OCI-LY1 (cell line): ENCODE measurements around the gene POLD4.

Experiments used
- H2AFZ ChIP-seq: fragments of 200-600 bp; sonication (generic), shearing (Covaris generic); 2 replicates; pipeline ENCODE4 v1.6.0; 2014; ENCODE audit warnings: antibody characterized with exemption, mild to moderate bottlenecking, low read length
- H3F3A ChIP-seq: fragments of 200-600 bp; sonication (generic), shearing (Covaris generic); 2 replicates; pipeline ENCODE4 v1.6.0; 2014; ENCODE audit warnings: mild to moderate bottlenecking, antibody characterized with exemption, low read length, moderate library complexity; ENCODE audit not compliant: insufficient read depth
- H3K27ac ChIP-seq: fragments of 200-600 bp; sonication (generic); 2 replicates; pipeline ENCODE4 v1.5.1; 2014; ENCODE audit warnings: low read length, mixed run types, mild to moderate bottlenecking, low read depth; ENCODE audit not compliant: poor library complexity, severe bottlenecking
- H3K27me3 ChIP-seq: fragments of 200-600 bp; sonication (generic); 2 replicates; pipeline ENCODE4 v1.6.0; 2014; ENCODE audit warnings: antibody characterized with exemption, mild to moderate bottlenecking, low read length, moderate library complexity; ENCODE audit not compliant: insufficient read depth
- H3K36me3 ChIP-seq: fragments of 200-600 bp; sonication (generic); 2 replicates; pipeline ENCODE4 v1.6.1; 2014; ENCODE audit warnings: mild to moderate bottlenecking, antibody characterized with exemption, low read length, moderate library complexity, mixed read lengths; ENCODE audit not compliant: insufficient read depth
- H3K4me1 ChIP-seq: fragments of 200-600 bp; sonication (generic); 2 replicates; pipeline ENCODE4 v1.5.1; 2014; ENCODE audit warnings: mild to moderate bottlenecking, low read length, moderate library complexity; ENCODE audit not compliant: insufficient read depth, severe bottlenecking
- H3K4me2 ChIP-seq: fragments of 200-600 bp; sonication (generic), shearing (Covaris generic); 2 replicates; pipeline ENCODE4 v1.6.1; 2014; ENCODE audit warnings: low read length
- H3K4me3 ChIP-seq: fragments of 200-600 bp; sonication (generic); 2 replicates; pipeline ENCODE4 v1.5.1; 2014; ENCODE audit warnings: low read length, low read depth, mild to moderate bottlenecking, mixed read lengths; ENCODE audit not compliant: poor library complexity, severe bottlenecking
- H3K79me2 ChIP-seq: fragments of 200-600 bp; shearing (Covaris generic); 2 replicates; pipeline ENCODE4 v1.6.1; 2016; ENCODE audit warnings: mixed run types, low read length, mixed read lengths; ENCODE audit not compliant: insufficient read depth
- H3K9ac ChIP-seq: fragments of 200-600 bp; sonication (generic), shearing (Covaris generic); 2 replicates; pipeline ENCODE4 v1.6.1; 2014; ENCODE audit warnings: mild to moderate bottlenecking, low read length, mixed read lengths
- H3K9me2 ChIP-seq: fragments of 200-600 bp; sonication (generic), shearing (Covaris generic); 2 replicates; pipeline ENCODE4 v1.6.1; 2014; ENCODE audit warnings: low read depth, mild to moderate bottlenecking, low read length, mixed read lengths
- H3K9me3 ChIP-seq: fragments of 200-600 bp; shearing (Covaris generic); 2 replicates; pipeline ENCODE4 v1.6.1; 2014; ENCODE audit warnings: low read length, mixed read lengths
- H4K20me1 ChIP-seq: fragments of 200-600 bp; sonication (generic), shearing (Covaris generic); 2 replicates; pipeline ENCODE4 v1.6.0; 2016; ENCODE audit warnings: mild to moderate bottlenecking, low read length; ENCODE audit not compliant: insufficient read depth
- EZH2 ChIP-seq: fragments of 200-600 bp; sonication (generic), shearing (Covaris generic); IDR thresholded peaks from 2 replicates; pipeline ENCODE4 v1.8.0; 2017; ENCODE audit warnings: borderline replicate concordance, mixed run types, mild to moderate bottlenecking, antibody characterized with exemption, low read length, moderate library complexity, mixed read lengths
- TF ChIP-seq, protein P1 (sequence below): fragments of 200-600 bp; sonication (generic), shearing (Covaris generic); IDR thresholded peaks from 2 replicates; pipeline ENCODE4 v1.5.1; 2017; ENCODE audit warnings: mild to moderate bottlenecking, antibody characterized with exemption, low read length, moderate library complexity, mixed read lengths

POLD4 gene

GRCh38 chr11:67393437-67393836, 40.1 kb upstream of the POLD4 start:
- H3K4me1 ChIP-seq = peaks cover 39% of the 10 kb centered on the region
- no peak overlapping the region for H2AFZ ChIP-seq
- no peaks in the 10 kb centered on the region for H3K9me3 ChIP-seq
- H3K79me2 ChIP-seq = no peaks in the 10 kb centered on the region
- no peak for TF ChIP-seq EZH2
- TF ChIP-seq, protein P1, sequence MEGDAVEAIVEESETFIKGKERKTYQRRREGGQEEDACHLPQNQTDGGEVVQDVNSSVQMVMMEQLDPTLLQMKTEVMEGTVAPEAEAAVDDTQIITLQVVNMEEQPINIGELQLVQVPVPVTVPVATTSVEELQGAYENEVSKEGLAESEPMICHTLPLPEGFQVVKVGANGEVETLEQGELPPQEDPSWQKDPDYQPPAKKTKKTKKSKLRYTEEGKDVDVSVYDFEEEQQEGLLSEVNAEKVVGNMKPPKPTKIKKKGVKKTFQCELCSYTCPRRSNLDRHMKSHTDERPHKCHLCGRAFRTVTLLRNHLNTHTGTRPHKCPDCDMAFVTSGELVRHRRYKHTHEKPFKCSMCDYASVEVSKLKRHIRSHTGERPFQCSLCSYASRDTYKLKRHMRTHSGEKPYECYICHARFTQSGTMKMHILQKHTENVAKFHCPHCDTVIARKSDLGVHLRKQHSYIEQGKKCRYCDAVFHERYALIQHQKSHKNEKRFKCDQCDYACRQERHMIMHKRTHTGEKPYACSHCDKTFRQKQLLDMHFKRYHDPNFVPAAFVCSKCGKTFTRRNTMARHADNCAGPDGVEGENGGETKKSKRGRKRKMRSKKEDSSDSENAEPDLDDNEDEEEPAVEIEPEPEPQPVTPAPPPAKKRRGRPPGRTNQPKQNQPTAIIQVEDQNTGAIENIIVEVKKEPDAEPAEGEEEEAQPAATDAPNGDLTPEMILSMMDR = no peak
- H3K4me3 ChIP-seq = no peak overlapping the region
- H3K4me2 ChIP-seq = no peak overlapping the region
- no peaks in the 10 kb centered on the region for H3F3A ChIP-seq
- no peak overlapping the region for H3K9ac ChIP-seq
- H3K27ac ChIP-seq = no peak overlapping the region
- no peaks in the 10 kb centered on the region for H4K20me1 ChIP-seq
- no peaks in the 10 kb centered on the region for H3K27me3 ChIP-seq
- H3K36me3 ChIP-seq = peaks cover 46% of the 10 kb centered on the region
- H3K9me2 ChIP-seq = no peaks in the 10 kb centered on the region

GRCh38 chr11:67392183-67392715, 38.9 kb upstream of the POLD4 start:
- H4K20me1 ChIP-seq = no peaks in the 10 kb centered on the region
- no peaks in the 10 kb centered on the region for H3K27me3 ChIP-seq
- peak overlapping the region; percentile 94 for H3K9ac ChIP-seq
- peak overlapping the region; percentile 100 for H3K4me2 ChIP-seq
- H3K4me3 ChIP-seq = peak overlapping the region; percentile 91
- no peaks in the 10 kb centered on the region for H3F3A ChIP-seq
- no peak overlapping the region for H3K27ac ChIP-seq
- H2AFZ ChIP-seq = no peak overlapping the region
- no peaks in the 10 kb centered on the region for H3K79me2 ChIP-seq
- peaks cover 35% of the 10 kb centered on the region for H3K36me3 ChIP-seq
- TF ChIP-seq, protein P1 = no peak
- no peak for TF ChIP-seq EZH2
- H3K9me2 ChIP-seq = no peaks in the 10 kb centered on the region
- peaks cover 27% of the 10 kb centered on the region for H3K4me1 ChIP-seq
- no peaks in the 10 kb centered on the region for H3K9me3 ChIP-seq

DNA sequence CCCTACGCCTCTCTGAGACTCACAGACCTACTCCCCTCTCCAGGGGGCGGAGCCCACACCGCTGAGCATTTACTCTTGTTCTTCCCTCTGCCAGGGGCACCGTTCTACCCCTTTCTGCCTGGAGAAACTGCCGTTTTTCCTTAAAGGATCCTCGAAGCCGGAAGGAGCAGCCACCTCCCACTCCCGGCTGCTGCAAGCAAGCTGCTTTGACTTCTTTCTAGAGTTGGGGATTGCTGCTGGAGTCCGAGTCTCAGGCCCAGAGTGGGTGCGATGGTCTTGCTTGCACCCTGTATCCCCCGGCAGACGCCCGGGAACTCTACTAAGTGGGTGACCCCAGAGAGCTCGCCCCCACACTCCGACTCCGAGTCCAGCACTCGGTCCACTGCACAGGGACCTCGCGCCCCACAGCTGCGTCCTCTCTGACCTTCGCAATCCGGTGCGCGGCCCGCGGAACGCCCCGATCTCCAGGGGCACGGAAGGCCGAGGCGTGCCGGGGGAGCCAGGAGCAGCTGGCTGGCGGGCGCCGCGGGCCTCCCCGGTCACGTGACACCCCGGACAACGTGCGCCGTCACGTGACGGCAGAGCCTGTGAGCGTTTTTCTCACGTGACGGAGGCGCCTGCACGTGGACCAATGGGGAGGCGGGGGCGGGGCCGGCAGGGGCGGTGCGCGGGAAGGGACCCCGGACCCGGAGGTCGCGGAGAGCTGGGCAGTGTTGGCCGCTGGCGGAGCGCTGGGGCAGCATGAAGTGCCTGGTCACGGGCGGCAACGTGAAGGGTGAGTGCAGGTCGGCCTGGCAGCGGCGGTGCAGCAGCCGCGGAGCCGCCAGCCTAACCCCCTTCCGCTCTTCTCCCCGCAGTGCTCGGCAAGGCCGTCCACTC, 38.2 kb upstream of the POLD4 start, which contains the start of gene RAD9A:
Gene RAD9A, plus strand, starts transcription at position 683 of the 879 bp plus-strand sequence. Its CDS starts 59 bp downstream, at position 742.
- H3K27me3 ChIP-seq = no peaks in the 10 kb centered on the region
- H3K4me1 ChIP-seq = peaks cover 24% of the 10 kb centered on the region
- no peaks in the 10 kb centered on the region for H3K9me3 ChIP-seq
- H3K36me3 ChIP-seq = peaks cover 28% of the 10 kb centered on the region
- no peak within 1 kb of the TSS for H3K27ac ChIP-seq
- H2AFZ ChIP-seq = no peak within 1 kb of the TSS
- H3K9me2 ChIP-seq = no peaks in the 10 kb centered on the region
- no peaks in the 10 kb centered on the region for H3K79me2 ChIP-seq
- no peaks in the 10 kb centered on the region for H3F3A ChIP-seq
- peak within 1 kb of the TSS; percentile 94 for H3K9ac ChIP-seq
- TF ChIP-seq, protein P1 = no peak
- no peak for TF ChIP-seq EZH2
- H4K20me1 ChIP-seq = no peaks in the 10 kb centered on the region
- peak within 1 kb of the TSS; percentile 100 for H3K4me2 ChIP-seq
- peak within 1 kb of the TSS; percentile 91 for H3K4me3 ChIP-seq
